H1 (cell line): Measurements from ENCODE around the gene HACD1. TPM values are rescaled to one million over a fixed set of nuclear protein-coding genes. Genes with fewer than 3 reads are reported as not detected.

Source experiments
- CTCF ChIA-PET: fragments of 300-600 bp; sonication (Branson Sonifier 250); formaldehyde crosslinking; loops from one replicate; lab custom pipeline; 2021; ENCODE audit not compliant: partially characterized antibody; lab: Charles Lee
- POLR2A ChIA-PET: fragments of 300-600 bp; sonication (Branson Sonifier 250); formaldehyde crosslinking; loops from one replicate; lab custom pipeline; 2021; ENCODE audit warnings: inconsistent platforms; ENCODE audit not compliant: partially characterized antibody; lab: Charles Lee
- DNase-seq, 2 experiments: peaks; one replicate each; pipeline versions ENCODE4 v3.0.0 to v3.0.0-alpha.2; 2010 to 2022; ENCODE audit warnings: low spot score in 2 of 2, low read depth in 1 of 2, mixed read lengths in 1 of 2
- FAIRE-seq: peaks from 2 replicates; lab custom pipeline; 2011; peaks lifted over from hg19 to GRCh38; lab: Jason Lieb, UNC
- H2AFZ ChIP-seq: 2 replicates; pipeline ENCODE4 v1.8.1; 2012; ENCODE audit warnings: low read length, inconsistent platforms
- H2AK5ac ChIP-seq: 2 replicates; pipeline ENCODE4 v1.6.1; 2013; ENCODE audit warnings: low read depth, low read length
- H2BK120ac ChIP-seq: replicated peaks from 2 replicates; pipeline ENCODE3; 2013; ENCODE audit warnings: low read depth, low read length, inconsistent platforms
- H2BK12ac ChIP-seq: 2 replicates; pipeline ENCODE4 v1.6.1; 2013; ENCODE audit warnings: low read depth, low read length
- H2BK15ac ChIP-seq: 2 replicates; pipeline ENCODE4 v1.6.1; 2013; ENCODE audit warnings: low read length
- H2BK20ac ChIP-seq: 2 replicates; pipeline ENCODE4 v1.6.1; 2013; ENCODE audit warnings: low read length
- H2BK5ac ChIP-seq: 2 replicates; pipeline ENCODE4 v1.6.1; 2013; ENCODE audit warnings: low read depth, low read length
- H3K14ac ChIP-seq: 2 replicates; pipeline ENCODE4 v1.6.1; 2013; ENCODE audit warnings: inconsistent platforms; ENCODE audit not compliant: insufficient read length
- H3K18ac ChIP-seq: 2 replicates; pipeline ENCODE4 v1.6.1; 2013; ENCODE audit warnings: low read length; ENCODE audit errors: extremely low read depth
- H3K23ac ChIP-seq: 2 replicates; pipeline ENCODE4 v1.6.1; 2013; ENCODE audit warnings: inconsistent platforms; ENCODE audit not compliant: insufficient read length
- H3K23me2 ChIP-seq: 2 replicates; pipeline ENCODE4 v1.6.1; 2013; ENCODE audit warnings: low read depth, low read length
- H3K27ac ChIP-seq: 2 replicates; pipeline ENCODE4 v1.6.1; 2011; ENCODE audit warnings: low read depth, low read length, inconsistent platforms
- H3K27me3 ChIP-seq, 4 experiments: replicated peaks in 1 of 4; 1 replicate in 1 of 4; 2 replicates in 3 of 4; pipeline versions ENCODE4 v1.6.1 to v1.8.1; 2011 to 2013; ENCODE audit warnings: low read length in 3 of 4, mild to moderate bottlenecking in 3 of 4, inconsistent platforms in 2 of 4, mixed read lengths in 2 of 4, moderate library complexity in 1 of 4; ENCODE audit not compliant: control insufficient read depth in 3 of 4, insufficient read depth in 3 of 4; ENCODE audit errors: extremely low read depth in 1 of 4
- H3K36me3 ChIP-seq, 4 experiments: 2 replicates each; pipeline versions ENCODE4 v1.6.1 to v1.8.1; 2011 to 2013; ENCODE audit warnings: mild to moderate bottlenecking in 4 of 4, low read length in 3 of 4, moderate library complexity in 2 of 4, control low read depth in 1 of 4, inconsistent platforms in 1 of 4; ENCODE audit not compliant: insufficient read depth in 4 of 4, control insufficient read depth in 2 of 4
- H3K4ac ChIP-seq: replicated peaks from 2 replicates; pipeline ENCODE3; 2013; ENCODE audit warnings: low read length, low read depth, mixed read lengths, inconsistent platforms; ENCODE audit not compliant: insufficient read length
- H3K4me1 ChIP-seq, 4 experiments: replicated peaks in 1 of 4; 1 replicate in 1 of 4; 2 replicates in 3 of 4; pipeline versions ENCODE4 v1.6.1 to v1.8.1; 2011 to 2013; ENCODE audit warnings: low read length in 3 of 4, inconsistent platforms in 2 of 4, mixed read lengths in 1 of 4; ENCODE audit not compliant: insufficient read depth in 4 of 4, control insufficient read depth in 3 of 4
- H3K4me2 ChIP-seq, 2 experiments: 2 replicates each; pipeline versions ENCODE4 v1.6.1 to v1.8.1; 2011 to 2013; ENCODE audit warnings: low read depth in 2 of 2, low read length in 2 of 2, control low read depth in 1 of 2, inconsistent platforms in 1 of 2, mild to moderate bottlenecking in 1 of 2; ENCODE audit not compliant: insufficient read depth in 1 of 2
- H3K4me3 ChIP-seq, 4 experiments: fragments of 200-600, 300-600 bp in 1 of 4; sonication (generic), shearing (Covaris generic), sonication (Bioruptor Twin) in 1 of 4; 2 replicates each; pipeline versions ENCODE4 v1.5.1 to v1.8.1; 2011 to 2016; ENCODE audit warnings: low read length in 4 of 4, low read depth in 3 of 4, control low read depth in 2 of 4, inconsistent platforms in 2 of 4, mild to moderate bottlenecking in 2 of 4, mixed read lengths in 1 of 4, moderate library complexity in 1 of 4; ENCODE audit not compliant: insufficient read depth in 2 of 4; ENCODE audit errors: extremely low read depth in 1 of 4
- H3K56ac ChIP-seq: replicated peaks from 2 replicates; pipeline ENCODE3; 2013; ENCODE audit warnings: low read depth, mild to moderate bottlenecking, mixed read lengths, low read length, inconsistent platforms; ENCODE audit not compliant: insufficient read length
- H3K79me1 ChIP-seq: 2 replicates; pipeline ENCODE4 v1.6.1; 2013; ENCODE audit warnings: low read depth, low read length, control low read depth
- H3K79me2 ChIP-seq, 2 experiments: 2 replicates each; pipeline versions ENCODE4 v1.6.1 to v1.8.1; 2012 to 2013; ENCODE audit warnings: low read length in 2 of 2, mild to moderate bottlenecking in 2 of 2, inconsistent platforms in 1 of 2; ENCODE audit not compliant: insufficient read depth in 2 of 2, control insufficient read depth in 1 of 2
- H3K9ac ChIP-seq, 4 experiments: replicated peaks in 1 of 4; 1 replicate in 1 of 4; 2 replicates in 3 of 4; pipeline versions ENCODE4 v1.6.1 to v1.8.1; 2011 to 2013; ENCODE audit warnings: low read depth in 3 of 4, low read length in 3 of 4, control low read depth in 2 of 4, mild to moderate bottlenecking in 2 of 4, moderate library complexity in 2 of 4, inconsistent platforms in 1 of 4; ENCODE audit errors: extremely low read depth in 1 of 4
- H3K9me3 ChIP-seq, 2 experiments: 2 replicates each; pipeline versions ENCODE4 v1.6.1 to v1.8.1; 2012 to 2013; ENCODE audit warnings: mild to moderate bottlenecking in 2 of 2, moderate library complexity in 2 of 2, control low read depth in 1 of 2, inconsistent platforms in 1 of 2, low read depth in 1 of 2, low read length in 1 of 2, mixed read lengths in 1 of 2; ENCODE audit not compliant: insufficient read depth in 2 of 2
- H4K20me1 ChIP-seq, 2 experiments: replicated peaks in 1 of 2; 2 replicates each; pipeline versions ENCODE3 to v1.8.1; 2011 to 2013; ENCODE audit warnings: inconsistent platforms in 2 of 2, low read length in 2 of 2, mild to moderate bottlenecking in 1 of 2; ENCODE audit not compliant: insufficient read depth in 2 of 2, control insufficient read depth in 1 of 2
- H4K5ac ChIP-seq: 2 replicates; pipeline ENCODE4 v1.6.1; 2013; ENCODE audit warnings: low read length, low read depth, mixed read lengths, inconsistent platforms; ENCODE audit not compliant: insufficient read length
- H4K8ac ChIP-seq: 2 replicates; pipeline ENCODE4 v1.8.0; 2013; ENCODE audit warnings: mild to moderate bottlenecking, moderate library complexity, low read length, inconsistent platforms; ENCODE audit not compliant: insufficient read depth; ENCODE audit errors: extremely low read depth
- H4K91ac ChIP-seq: replicated peaks from 2 replicates; pipeline ENCODE3; 2013; ENCODE audit warnings: low read length, mixed read lengths, inconsistent platforms; ENCODE audit not compliant: insufficient read length
- ASH2L ChIP-seq: fragments of 200-600, 300-600 bp; sonication (generic); IDR thresholded peaks from one replicate; pipeline ENCODE4 v1.7.1; 2017; ENCODE audit warnings: low read length
- ATF2 ChIP-seq: IDR thresholded peaks from 2 replicates; pipeline ENCODE4 v1.6.1; 2012; ENCODE audit warnings: low read length, inconsistent platforms
- BACH1 ChIP-seq: IDR thresholded peaks from 2 replicates; pipeline ENCODE4 v1.6.1; 2012; ENCODE audit warnings: low read length, improper control_type of control experiment
- CTBP2 ChIP-seq: IDR thresholded peaks from 2 replicates; pipeline ENCODE4 v1.7.0; 2011; ENCODE audit warnings: borderline replicate concordance, mild to moderate bottlenecking, moderate library complexity, mixed read lengths, low read length; ENCODE audit not compliant: insufficient read depth, insufficient read length
- HDAC6 ChIP-seq: IDR thresholded peaks from one replicate; pipeline ENCODE4 v1.7.1; 2012; ENCODE audit warnings: low read depth, mild to moderate bottlenecking, inconsistent platforms, low read length, moderate library complexity
- KDM4A ChIP-seq: IDR thresholded peaks from one replicate; pipeline ENCODE4 v1.7.1; 2012; ENCODE audit warnings: low read depth, mild to moderate bottlenecking, moderate library complexity, low read length, inconsistent platforms; ENCODE audit not compliant: severe bottlenecking
- WGBS, 2 experiments: shearing (Covaris generic) in 1 of 2; methylation state at CpG; one replicate each; pipeline versions ENCODE4 v1.1.6 to v1.1.7; 2013 to 2015; ENCODE audit warnings: low lambda C conversion rate in 2 of 2, mixed read lengths in 2 of 2, inconsistent platforms in 1 of 2, low coverage in 1 of 2, missing lambda C conversion rate in 1 of 2; ENCODE audit not compliant: insufficient replicate concordance in 2 of 2, insufficient coverage in 1 of 2, insufficient read length in 1 of 2; ENCODE audit errors: extremely low coverage in 1 of 2, missing lambda C conversion rate in 1 of 2; 5-methylcytosine and 5-hydroxymethylcytosine counted together
- polyA plus RNA-seq, 7 experiments: library from polyadenylated mRNA; depleted of rRNA in 3 of 7; stranded (reverse) in 5 of 7; unstranded in 2 of 7; fragments of >200 nt in 5 of 7; fragments of 200-250 nt in 2 of 7; gene quantifications; 1 replicate in 5 of 7; 2 replicates in 1 of 7; 4 replicates in 1 of 7; pipeline versions ENCODE4 v1.2.1 to v1.2.3, GENCODE V29; 2011 to 2013; ENCODE audit warnings: missing spikeins in 2 of 7, mixed read lengths in 2 of 7
- total RNA-seq: library from RNA; stranded (reverse); fragmentation: NEBNext Ultra II Directional; extraction: Animal tissue kit (Norgen Biotek cat#: 25700); gene quantifications from 2 replicates; pipeline ENCODE4 v1.2.1, GENCODE V29; 2021

HACD1 gene
- total and polyA plus RNA-seq, 2 of the 8 experiments (the other 6 are each of a cell fraction or from before 2014, with no cell fraction given), result 18.7 to 30.8 TPM

GRCh38 chr10:17662193-17663138 lies 45.3 kb upstream of the HACD1 start:
- no peak overlapping the region for H3K18ac ChIP-seq
- H4K91ac ChIP-seq, result no peak overlapping the region
- H2BK20ac ChIP-seq, result no peak overlapping the region
- no peak for FAIRE-seq
- 86% methylated on average over 2 of the region's 2 CpGs; no CpG with 5 or more reads in 1 of the 2 experiments for WGBS, 2 experiments
- no peak overlapping the region for H3K9ac ChIP-seq
- H3K4me1 ChIP-seq, result peaks cover 0 to 4% (median 0%) of the 10 kb centered on the region in 4 experiments; a peak in 1 of 7 replicates
- DNase-seq, result no peak
- H3K23ac ChIP-seq, result no peak overlapping the region
- ChIA-PET CTCF (interaction anchor here (0.7 to 1.2 kb wide), 5 partner anchors 12 to 650 kb away, joined by 3 to 4 read pairs (median 3); no protein-coding TSS in a partner anchor), POLR2A (interaction anchor here (1.3 kb wide), 2 partner anchors 11 to 19 kb away, joined by 3 to 4 read pairs; no protein-coding TSS in a partner anchor)
- H3K36me3 ChIP-seq, result peaks cover 0 to 8% (median 0%) of the 10 kb centered on the region in 4 experiments; a peak in 1 of 8 replicates
- no peaks in the 10 kb centered on the region for H3K23me2 ChIP-seq
- H3K79me1 ChIP-seq, result no peaks in the 10 kb centered on the region
- peaks cover 0 to 72% of the 10 kb centered on the region in 2 experiments; a peak in 3 of 4 replicates for H3K79me2 ChIP-seq
- H2BK120ac ChIP-seq, result no peak overlapping the region
- no peak overlapping the region for H3K56ac ChIP-seq
- no peak overlapping the region for H2BK12ac ChIP-seq
- TF ChIP-seq KDM4A (no peak), CTBP2 (no peak), BACH1 (no peak), ATF2 (no peak), ASH2L (no peak), HDAC6 (no peak)
- H2BK15ac ChIP-seq, result no peak overlapping the region
- 0 out of 4 replicates have a peak, but pooled peaks cover 0 to 1% of the 10 kb centered on the region in 2 experiments for H3K9me3 ChIP-seq
- no peak overlapping the region for H3K14ac ChIP-seq
- no peak overlapping the region for H2AK5ac ChIP-seq
- H4K5ac ChIP-seq, result no peak overlapping the region
- no peak overlapping the region for H3K27ac ChIP-seq
- no peaks in the 10 kb centered on the region for H3K27me3 ChIP-seq
- H4K20me1 ChIP-seq, result peaks cover 0 to 1% of the 10 kb centered on the region in 2 experiments
- no peak overlapping the region for H2AFZ ChIP-seq
- no peak overlapping the region for H2BK5ac ChIP-seq
- no peak overlapping the region for H3K4me2 ChIP-seq
- H3K4ac ChIP-seq, result no peak overlapping the region
- no peak overlapping the region for H4K8ac ChIP-seq
- H3K4me3 ChIP-seq, result no peak overlapping the region
